SK-N-SH treated with all-trans-retinoic acid at 6 μM for 48 hours (cell line): ENCODE results near the gene PEAR1.

ENCODE experiments used
- BACH2 ChIP-seq: fragments of 250-450 bp; sonication (Bioruptor Pico); IDR thresholded peaks from 2 replicates; pipeline ENCODE4 v1.9.0; 2021; ENCODE audit warnings: mild to moderate bottlenecking, borderline replicate concordance
- CSDC2 ChIP-seq: fragments of 250-450 bp; sonication (Bioruptor Pico); IDR thresholded peaks from 2 replicates; pipeline ENCODE4 v1.5.0; 2020; ENCODE audit warnings: mild to moderate bottlenecking, moderate library complexity
- CSRNP3 ChIP-seq: fragments of 250-450 bp; sonication (Bioruptor Pico); IDR thresholded peaks from 2 replicates; pipeline ENCODE4 v1.5.1; 2021; ENCODE audit warnings: mild to moderate bottlenecking, moderate library complexity
- PATZ1 ChIP-seq: fragments of 250-450 bp; sonication (Bioruptor Pico); IDR thresholded peaks from 2 replicates; pipeline ENCODE4 v1.8.0; 2020; ENCODE audit warnings: mild to moderate bottlenecking, moderate library complexity, borderline replicate concordance
- POU6F1 ChIP-seq: fragments of 250-450 bp; sonication (Bioruptor Pico); IDR thresholded peaks from 2 replicates; pipeline ENCODE4 v1.8.0; 2021; ENCODE audit warnings: low read depth, mild to moderate bottlenecking, moderate library complexity, borderline replicate concordance
- TCF4 ChIP-seq: fragments of 250-450 bp; sonication (Bioruptor Pico); IDR thresholded peaks from 2 replicates; pipeline ENCODE4 v1.8.0; 2021; ENCODE audit warnings: mild to moderate bottlenecking, moderate library complexity, borderline replicate concordance
- ZFP3 ChIP-seq: fragments of 250-450 bp; sonication (Bioruptor Pico); IDR thresholded peaks from 2 replicates; pipeline ENCODE4 v1.5.0; 2020; ENCODE audit warnings: mild to moderate bottlenecking, moderate library complexity
- ZFP30 ChIP-seq: fragments of 450-650 bp; formaldehyde crosslinking; IDR thresholded peaks from 2 replicates; pipeline ENCODE4 v1.5.0; 2022; ENCODE audit warnings: mild to moderate bottlenecking, moderate library complexity

- TF ChIP-seq PATZ1 (CRISPR knock-in tag): no peak
- TF ChIP-seq ZFP3 (CRISPR knock-in tag): no peak
- TF ChIP-seq BACH2 (CRISPR knock-in tag): no peak
- TF ChIP-seq ZFP30: no peak
- TF ChIP-seq CSRNP3: no peak
- no peak for TF ChIP-seq CSDC2 (CRISPR knock-in tag)
- TF ChIP-seq TCF4 (CRISPR knock-in tag): no peak
- no peak for TF ChIP-seq POU6F1
These were observed 19.9 kb upstream of the PEAR1 start for GRCh38 chr1:156873659-156874058.
